HCT116 (cell line): ENCODE measurements around the gene WDR27. TPM values are rescaled to one million over a fixed set of nuclear protein-coding genes. Genes with fewer than 3 reads are reported as not detected.

ENCODE experiments used
- ATAC-seq: fragments of 200-7000 bp; cut with Tn5 transposase; 2 replicates; pipeline ENCODE4 v1.9.1; 2020; ENCODE audit warnings: mild to moderate bottlenecking, moderate library complexity
- BruUV-seq: library from RNA; stranded (reverse); fragments of 400-500 nt; replicated peaks from 2 replicates; lab custom pipeline; 2021; lab: Mats Ljungman, UMichigan
- CTCF ChIA-PET: fragments of 300-600 bp; sonication (Branson Sonifier 250); formaldehyde crosslinking; loops from one replicate; lab custom pipeline; 2021; ENCODE audit warnings: antibody characterized with exemption; lab: Charles Lee
- POLR2A ChIA-PET: fragments of 300-600, 350-600 bp; sonication (Branson Sonifier 250); formaldehyde crosslinking; loops from one replicate; lab custom pipeline; 2021; ENCODE audit warnings: antibody characterized with exemption; lab: Charles Lee
- RAD21 ChIA-PET, 2 experiments: fragments of 300-600 bp; sonication (Branson Sonifier 250); formaldehyde crosslinking; loops; one replicate each; lab custom pipeline; 2023; ENCODE audit warnings: low total read pairs in 2 of 2; ENCODE audit not compliant: uncharacterized antibody in 2 of 2, unreplicated experiment in 2 of 2, low non-redundant PET in 1 of 2; lab: Charles Lee
- DNase-seq: peaks from one replicate; pipeline ENCODE4 v3.0.0-alpha.2; 2010; ENCODE audit warnings: low read depth, low spot score
- H2AFZ ChIP-seq: fragments of 200-600 bp; shearing (Covaris generic), sonication (generic); 2 replicates; pipeline ENCODE4 v1.6.1; 2017; ENCODE audit warnings: low read depth, mixed run types, mixed read lengths, antibody characterized with exemption, low read length; ENCODE audit not compliant: poor library complexity, severe bottlenecking
- H3K27ac ChIP-seq: 2 replicates; pipeline ENCODE4 v1.5.1; 2012; ENCODE audit warnings: low read depth, low read length
- H3K27me3 ChIP-seq: fragments of 200-600 bp; sonication (generic); 2 replicates; pipeline ENCODE4 v1.6.1; 2016; ENCODE audit warnings: mixed run types, low read length, mixed read lengths; ENCODE audit not compliant: insufficient read depth
- H3K36me3 ChIP-seq, 2 experiments: fragments of 200-500 bp in 1 of 2; fragments of 200-600 bp in 1 of 2; sonication (Bioruptor generic) in 1 of 2; sonication (generic) in 1 of 2; 2 replicates each; pipeline versions ENCODE4 v1.5.1 to v1.6.1; 2014 to 2016; ENCODE audit warnings: low read length in 2 of 2, inconsistent platforms in 1 of 2, mixed read lengths in 1 of 2, mixed run types in 1 of 2; ENCODE audit not compliant: insufficient read depth in 2 of 2, control insufficient read depth in 1 of 2
- H3K4me1 ChIP-seq, 2 experiments: fragments of 200-600 bp in 1 of 2; sonication (generic) in 1 of 2; 2 replicates each; pipeline versions ENCODE4 v1.5.1 to v1.6.1; 2012 to 2017; ENCODE audit warnings: low read length in 2 of 2, inconsistent platforms in 1 of 2, mild to moderate bottlenecking in 1 of 2, mixed read lengths in 1 of 2, mixed run types in 1 of 2, moderate library complexity in 1 of 2; ENCODE audit not compliant: insufficient read depth in 2 of 2, control insufficient read depth in 1 of 2
- H3K4me2 ChIP-seq: fragments of 200-600 bp; sonication (generic); 2 replicates; pipeline ENCODE4 v1.6.1; 2017; ENCODE audit warnings: mixed run types, low read length, mixed read lengths
- H3K4me3 ChIP-seq, 2 experiments: fragments of 200-600 bp in 1 of 2; sonication (generic) in 1 of 2; replicated peaks in 1 of 2; 2 replicates each; pipeline ENCODE4 v1.5.1; 2011 to 2016; ENCODE audit warnings: low read length in 2 of 2, control low read depth in 1 of 2, low read depth in 1 of 2, mild to moderate bottlenecking in 1 of 2, mixed read lengths in 1 of 2, mixed run types in 1 of 2
- H3K79me2 ChIP-seq: fragments of 200-600 bp; sonication (generic); 2 replicates; pipeline ENCODE4 v1.6.1; 2017; ENCODE audit warnings: mild to moderate bottlenecking, mixed run types, low read length, moderate library complexity, mixed read lengths; ENCODE audit not compliant: insufficient read depth
- H3K9ac ChIP-seq: fragments of 200-600 bp; sonication (generic); 2 replicates; pipeline ENCODE4 v1.6.1; 2016; ENCODE audit warnings: low read length, mixed read lengths
- H3K9me2 ChIP-seq: fragments of 200-600 bp; sonication (generic), shearing (Covaris generic); 2 replicates; pipeline ENCODE4 v1.6.1; 2017; ENCODE audit warnings: mixed run types, mild to moderate bottlenecking, moderate library complexity; ENCODE audit not compliant: insufficient read depth
- H3K9me3 ChIP-seq, 2 experiments: fragments of 200-500 bp in 1 of 2; fragments of 200-600 bp in 1 of 2; sonication (Bioruptor generic) in 1 of 2; sonication (generic) in 1 of 2; 2 replicates each; pipeline ENCODE4 v1.6.1; 2014 to 2017; ENCODE audit warnings: low read length in 2 of 2, mixed read lengths in 2 of 2, inconsistent platforms in 1 of 2, low read depth in 1 of 2, mild to moderate bottlenecking in 1 of 2, mixed run types in 1 of 2, moderate library complexity in 1 of 2; ENCODE audit not compliant: control insufficient read depth in 1 of 2, insufficient read depth in 1 of 2
- H4K20me1 ChIP-seq: fragments of 200-600 bp; sonication (generic), shearing (Covaris generic); 2 replicates; pipeline ENCODE4 v1.6.1; 2017; ENCODE audit warnings: mixed run types, mild to moderate bottlenecking, moderate library complexity; ENCODE audit not compliant: insufficient read depth
- ATF3 ChIP-seq: IDR thresholded peaks from 2 replicates; pipeline ENCODE4 v1.6.1; 2012
- CEBPB ChIP-seq: IDR thresholded peaks from 2 replicates; pipeline ENCODE4 v1.6.1; 2012; ENCODE audit warnings: low read depth
- CTCF ChIP-seq, 3 experiments: fragments of 200-600 bp in 1 of 3; sonication (generic) in 1 of 3; IDR thresholded peaks in 2 of 3; conservative IDR thresholded peaks in 1 of 3; 2 replicates each; pipeline ENCODE4 v1.5.1; 2012 to 2017; ENCODE audit warnings: low read depth in 2 of 3, low read length in 2 of 3, antibody characterized with exemption in 1 of 3, borderline replicate concordance in 1 of 3, control low read depth in 1 of 3, mild to moderate bottlenecking in 1 of 3, mixed read lengths in 1 of 3, mixed run types in 1 of 3, moderate library complexity in 1 of 3; ENCODE audit not compliant: insufficient read depth in 1 of 3
- POLR2A ChIP-seq: IDR thresholded peaks from 2 replicates; pipeline ENCODE4 v1.7.0; 2011; ENCODE audit warnings: borderline replicate concordance; ENCODE audit not compliant: insufficient read depth, insufficient read length; ENCODE audit errors: extremely low read depth
- REST ChIP-seq: IDR thresholded peaks from 2 replicates; pipeline ENCODE4 v1.6.1; 2012; ENCODE audit warnings: low read depth
- SIN3A ChIP-seq: IDR thresholded peaks from 2 replicates; pipeline ENCODE4 v1.6.1; 2012; ENCODE audit warnings: low read depth
- SRF ChIP-seq: IDR thresholded peaks from 2 replicates; pipeline ENCODE4 v1.6.1; 2012; ENCODE audit warnings: low read depth
- ZBTB33 ChIP-seq: IDR thresholded peaks from 2 replicates; pipeline ENCODE4 v1.6.1; 2011; ENCODE audit warnings: mild to moderate bottlenecking, low read length, moderate library complexity; ENCODE audit not compliant: insufficient replicate concordance; ENCODE audit errors: extremely low read depth
- intact Hi-C: fragments of 100-400 bp; cut with micrococcal nuclease; formaldehyde crosslinking; loops from 2 replicates; pipeline ENCODE4 v1.10.0; 2022
- total RNA-seq: library from RNA; stranded (reverse); gene quantifications from one replicate; pipeline ENCODE4 v1.2.1, GENCODE V29; 2021; ENCODE audit not compliant: unreplicated experiment

WDR27 gene
- total RNA-seq, 1 experiment from 2014 or later: 60.6 TPM

- no peaks in the 10 kb centered on the region for H3K4me1 ChIP-seq
- no peaks in the 10 kb centered on the region for H3K36me3 ChIP-seq
- H3K4me2 ChIP-seq: no peak overlapping the region
- intact Hi-C loops: no loop called here
- DNase-seq (no peak), ATAC-seq (no peak)
- no peaks in the 10 kb centered on the region for H3K27me3 ChIP-seq
- POLR2A ChIA-PET: no interaction called here
- H2AFZ ChIP-seq: no peak overlapping the region
- TF ChIP-seq CEBPB: no peak
- TF ChIP-seq ZBTB33: no peak
- no peak for TF ChIP-seq ATF3
- no peak for TF ChIP-seq SRF
- TF ChIP-seq REST: no peak
- no peak for TF ChIP-seq CTCF (IDR thresholded peaks at IDR 0.05 in 2 of 3, conservative IDR thresholded peaks at IDR 0.05 in 1 of 3; ENCODE audit: borderline replicate concordance in 1 of 3, insufficient read depth in 1 of 3, low read depth in 2 of 3, low read length in 2 of 3)
- no peak for TF ChIP-seq SIN3A
- TF ChIP-seq POLR2A: no peak
- no peaks in the 10 kb centered on the region for H3K79me2 ChIP-seq
- no peak overlapping the region for H3K9ac ChIP-seq
- no peak overlapping the region for H3K4me3 ChIP-seq
- H3K9me2 ChIP-seq: no peaks in the 10 kb centered on the region
- RAD21 ChIA-PET: no interaction called here
- no peaks in the 10 kb centered on the region for H3K9me3 ChIP-seq
- BruUV-seq: no TSS peak
- no peaks in the 10 kb centered on the region for H4K20me1 ChIP-seq
- CTCF ChIA-PET: no interaction called here
- H3K27ac ChIP-seq: no peak overlapping the region
Observed at GRCh38 chr6:169587975-169588374, 113.9 kb downstream of the WDR27 start.
